Cerebellar cortex (tissue), 1 donor: ENCODE results near the gene TRAF2.
A peak's percentile ranks its signal among the peaks of the same experiment; 100 is the strongest.
"Not testable (repeated sequence)": the region's sequence is repeated elsewhere in the genome, so short reads cannot be mapped to it uniquely, and the experiment has no call there.

Source experiments
- DNase-seq: peaks from one replicate; pipeline ENCODE4 v3.0.0-alpha.2; 2015; ENCODE audit warnings: low spot score

TRAF2 gene

GRCh38 chr9:136857581-136858412 lies 28.5 kb upstream of the TRAF2 start:
- no peak for DNase-seq

DNA sequence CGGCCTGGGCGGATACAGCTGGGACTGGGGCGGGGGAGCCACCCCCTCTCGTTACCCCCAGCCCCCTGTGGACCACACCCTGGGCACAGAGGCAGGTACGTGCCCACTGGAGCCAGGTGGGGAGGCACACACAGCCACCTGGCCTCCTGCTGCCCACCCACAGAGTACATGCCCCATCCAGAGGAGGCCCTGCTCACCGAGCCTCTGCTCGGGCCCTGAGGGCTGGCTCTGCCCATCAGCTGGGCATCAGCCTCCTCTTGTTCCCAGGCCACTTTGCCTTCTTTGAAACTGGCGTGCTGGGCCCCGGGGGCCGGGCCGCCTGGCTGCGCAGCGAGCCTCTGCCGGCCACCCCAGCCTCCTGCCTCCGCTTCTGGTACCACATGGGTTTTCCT lies 27.9 kb upstream of the TRAF2 start:
- DNase-seq: no peak

DNA sequence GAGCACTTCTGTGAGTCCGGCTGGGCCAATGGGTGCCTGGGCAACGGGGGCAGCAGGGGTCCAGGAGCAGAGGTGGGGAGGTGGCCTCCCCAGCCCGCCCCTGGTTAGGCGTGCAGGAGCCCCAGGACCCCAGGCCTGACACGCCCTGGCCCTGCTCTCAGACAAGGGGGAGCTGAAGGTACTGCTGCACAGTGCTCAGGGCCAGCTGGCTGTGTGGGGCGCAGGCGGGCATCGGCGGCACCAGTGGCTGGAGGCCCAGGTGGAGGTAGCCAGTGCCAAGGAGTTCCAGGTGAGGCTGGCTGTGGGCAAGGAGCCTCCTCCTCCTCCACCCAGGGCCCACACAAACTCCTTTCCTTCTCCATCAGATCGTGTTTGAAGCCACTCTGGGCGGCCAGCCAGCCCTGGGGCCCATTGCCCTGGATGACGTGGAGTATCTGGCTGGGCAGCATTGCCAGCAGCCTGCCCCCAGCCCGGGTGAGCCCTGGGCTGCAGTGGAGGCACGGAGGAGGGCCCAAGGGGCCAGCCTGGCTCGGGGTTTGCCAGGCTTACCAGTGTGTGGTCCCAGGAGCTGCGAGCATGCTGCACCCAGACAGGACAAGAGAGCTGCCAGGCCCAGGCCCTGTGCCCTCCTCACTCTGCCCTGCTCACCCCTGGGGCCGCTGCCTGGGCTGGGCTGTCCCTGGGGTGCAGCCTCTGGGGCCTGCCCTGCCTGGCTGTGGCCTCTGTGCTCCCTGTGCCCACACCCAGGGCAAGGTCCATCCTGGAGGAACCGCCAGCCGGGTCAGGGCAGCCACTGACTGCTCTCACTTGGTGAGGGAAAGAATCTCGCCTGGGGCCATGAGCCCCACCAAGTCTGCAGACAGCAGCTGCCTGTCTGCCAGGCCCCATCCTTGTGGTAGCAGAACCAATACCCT lies 27.2 kb upstream of the TRAF2 start:
- DNase-seq: peak; percentile 72

DNA sequence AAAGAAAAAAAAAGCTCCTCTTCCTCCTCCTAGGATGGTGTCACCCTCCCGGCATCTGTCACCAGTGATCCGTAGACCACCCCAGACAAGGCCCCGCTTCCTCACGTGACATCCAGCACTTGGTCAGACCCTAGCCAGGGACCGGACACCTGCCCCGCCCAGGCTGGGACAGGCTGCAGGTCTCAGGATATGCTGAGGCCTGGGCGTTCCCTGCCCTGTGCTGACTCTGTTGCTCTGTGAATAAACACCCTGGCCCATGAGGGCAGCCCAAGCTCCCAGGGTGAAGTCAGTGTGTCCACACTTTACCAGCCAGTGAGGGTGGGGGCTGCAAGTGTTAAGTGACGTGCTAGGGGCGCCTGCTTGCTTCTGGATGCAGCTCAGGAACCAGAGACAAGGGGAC lies 25.8 kb upstream of the TRAF2 start:
- DNase-seq: no peak

- DNase-seq: no peak
Observed at GRCh38 chr9:136860933-136861873, 25.1 kb upstream of the TRAF2 start.

GRCh38 chr9:136861874-136862457 lies 24.4 kb upstream of the TRAF2 start:
- no peak for DNase-seq

DNA sequence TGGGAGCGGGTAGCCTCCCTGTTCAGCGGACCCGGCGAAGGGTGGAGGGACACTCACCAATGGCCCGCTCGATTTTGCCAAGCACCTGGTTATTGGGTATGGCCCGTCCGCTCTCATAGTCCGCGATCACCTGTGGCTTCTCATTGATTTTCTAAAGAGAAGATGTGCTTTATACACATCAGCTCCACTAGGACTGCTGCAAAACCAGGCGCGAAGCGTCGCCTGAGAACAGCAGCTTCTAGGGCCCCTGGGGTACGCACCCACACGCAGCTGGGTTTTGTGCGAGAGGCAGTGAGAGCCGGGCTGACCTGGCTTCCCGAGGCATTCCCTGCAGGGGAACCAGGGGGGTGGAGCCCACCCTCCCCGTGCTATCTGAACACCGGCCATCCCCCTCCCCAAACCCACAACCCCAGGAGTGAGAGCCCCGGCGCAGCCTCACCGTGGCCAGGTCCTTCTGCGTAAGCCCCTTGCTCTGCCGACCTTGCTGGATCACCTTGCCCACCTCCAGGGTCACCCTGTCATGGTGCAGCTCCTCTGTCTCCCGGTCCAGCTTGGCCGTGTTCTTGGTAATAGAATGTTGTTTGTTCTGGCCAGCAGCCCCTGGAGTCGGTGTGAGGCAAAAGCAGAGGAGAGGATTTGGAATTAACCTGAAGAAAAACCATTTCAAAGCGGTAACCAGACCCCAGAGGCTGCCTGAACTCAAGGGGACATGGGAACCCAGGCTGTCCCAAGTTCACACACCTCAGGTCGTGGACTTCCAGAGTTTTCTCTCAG lies 23.3 kb upstream of the TRAF2 start:
- DNase-seq: no peak

DNA sequence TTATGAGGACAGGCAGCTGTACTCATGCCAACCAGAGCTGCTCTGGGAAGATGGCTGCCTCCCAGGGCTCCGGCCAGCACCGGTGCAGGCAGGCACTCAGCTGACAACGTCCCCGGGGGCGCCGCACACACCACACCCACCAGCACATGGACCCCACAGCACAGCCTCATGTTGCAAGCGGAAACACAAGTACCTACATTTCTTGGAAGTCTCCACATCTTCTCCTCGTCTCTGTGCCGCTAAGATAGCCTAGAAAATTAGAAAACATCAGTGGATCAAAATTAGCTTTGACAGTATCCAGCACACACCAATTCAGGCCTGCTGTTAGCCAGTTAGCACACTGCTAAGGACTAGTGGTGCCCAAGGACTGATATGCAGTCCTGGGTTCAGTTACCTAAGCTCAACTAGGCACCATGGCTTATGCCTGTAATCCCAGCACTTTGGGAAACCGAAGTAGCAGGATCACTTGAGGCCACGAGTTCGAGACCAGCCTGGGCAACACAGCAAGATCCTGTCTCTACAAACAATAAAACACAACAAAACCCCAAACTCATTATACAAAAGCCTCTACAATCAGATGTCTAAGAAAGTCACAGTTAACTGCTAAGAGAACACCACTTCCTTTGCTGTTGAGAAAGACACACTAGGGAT lies 22.6 kb upstream of the TRAF2 start:
- no peak for DNase-seq

DNA sequence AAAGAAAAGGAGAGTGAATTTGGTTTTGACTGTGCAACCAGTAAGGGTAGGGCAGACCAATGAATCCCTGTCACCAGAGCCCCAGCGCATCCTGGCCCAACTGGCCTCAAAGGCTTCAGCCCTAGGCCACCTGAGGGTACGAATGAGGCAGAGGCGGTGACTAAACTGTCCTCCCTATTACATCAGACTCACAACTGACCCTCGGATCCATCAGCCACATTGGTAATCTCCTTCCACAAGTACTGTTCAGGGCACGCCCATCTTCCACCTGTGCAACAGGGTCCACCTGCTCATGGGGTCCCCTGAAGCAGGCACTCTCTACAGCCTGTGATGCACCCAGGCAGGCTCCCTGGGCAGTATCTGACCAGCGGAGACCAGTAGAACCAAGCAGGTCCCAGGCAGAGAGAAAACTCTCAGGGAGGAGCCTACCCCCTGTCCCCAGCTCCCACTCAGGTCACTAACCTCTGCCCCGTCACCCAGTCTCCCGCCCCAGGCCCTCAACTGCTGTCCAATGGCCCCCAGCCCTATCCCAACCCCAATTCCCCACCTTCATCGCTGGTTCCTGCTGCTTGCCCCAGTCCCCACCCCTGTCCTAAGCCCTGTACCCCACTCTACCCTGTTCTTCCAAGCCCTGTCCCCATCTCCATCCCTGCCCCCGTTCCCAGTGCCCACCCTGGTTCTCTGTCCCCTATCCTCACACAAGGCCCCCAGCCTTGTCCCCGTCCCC lies 21.1 kb upstream of the TRAF2 start:
- DNase-seq: no peak

GRCh38 chr9:136865768-136866103 lies 20.6 kb upstream of the TRAF2 start:
- DNase-seq: no peak

- not testable (repeated sequence) for DNase-seq
Observed at GRCh38 chr9:136866898-136867421, 19.4 kb upstream of the TRAF2 start.

GRCh38 chr9:136867480-136867879 lies 18.8 kb upstream of the TRAF2 start:
- no peak for DNase-seq

- DNase-seq: no peak
Observed at GRCh38 chr9:136867917-136868316, 18.4 kb upstream of the TRAF2 start.

- DNase-seq: peak; percentile 81
Observed at GRCh38 chr9:136868644-136869043, 17.7 kb upstream of the TRAF2 start.

DNA sequence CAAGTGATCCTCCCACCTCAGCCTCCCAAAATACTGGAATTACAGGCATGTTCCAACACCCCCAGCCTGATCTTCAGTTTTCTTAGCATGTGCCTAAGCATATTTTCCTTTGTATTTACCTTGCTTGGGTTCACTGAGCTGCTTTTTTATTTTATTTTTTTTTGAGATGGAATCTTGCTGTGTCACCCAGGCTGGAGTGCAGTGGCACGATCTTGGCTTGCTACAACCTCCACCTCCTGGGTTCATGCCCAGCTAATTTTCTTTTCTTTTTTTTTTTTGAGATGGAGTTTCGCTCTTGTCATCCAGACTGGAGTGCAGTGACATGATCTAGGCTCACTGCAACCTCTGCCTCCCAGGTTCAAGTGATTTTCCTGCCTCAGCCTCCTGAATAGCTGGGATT lies 16.7 kb upstream of the TRAF2 start:
- DNase-seq: not testable (repeated sequence)

GRCh38 chr9:136875155-136875554 lies 11.2 kb upstream of the TRAF2 start:
- no peak for DNase-seq

- DNase-seq: peak; percentile 81
Observed at GRCh38 chr9:136876476-136876875, 9.8 kb upstream of the TRAF2 start.

DNA sequence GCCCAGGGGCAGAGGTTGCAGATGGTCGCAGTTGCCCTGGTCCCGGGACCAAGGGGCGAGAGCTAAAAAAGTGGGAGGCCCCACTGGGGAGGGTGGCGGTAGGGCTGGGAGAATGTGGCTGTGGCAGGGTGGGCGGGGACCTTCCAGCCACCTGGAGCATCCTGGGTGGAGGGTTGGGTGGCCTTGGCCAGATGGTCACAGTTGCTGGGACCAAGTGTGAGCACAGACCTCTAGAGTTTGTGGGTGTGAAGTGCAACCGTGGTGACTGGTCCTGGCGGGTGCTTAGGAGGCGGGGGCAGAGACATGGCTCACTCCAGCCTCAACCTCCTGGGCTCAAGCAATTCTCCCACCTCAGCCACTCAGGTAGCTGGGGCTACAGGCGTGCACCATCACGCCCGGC lies 5.7 kb upstream of the TRAF2 start:
- DNase-seq: no peak

DNA sequence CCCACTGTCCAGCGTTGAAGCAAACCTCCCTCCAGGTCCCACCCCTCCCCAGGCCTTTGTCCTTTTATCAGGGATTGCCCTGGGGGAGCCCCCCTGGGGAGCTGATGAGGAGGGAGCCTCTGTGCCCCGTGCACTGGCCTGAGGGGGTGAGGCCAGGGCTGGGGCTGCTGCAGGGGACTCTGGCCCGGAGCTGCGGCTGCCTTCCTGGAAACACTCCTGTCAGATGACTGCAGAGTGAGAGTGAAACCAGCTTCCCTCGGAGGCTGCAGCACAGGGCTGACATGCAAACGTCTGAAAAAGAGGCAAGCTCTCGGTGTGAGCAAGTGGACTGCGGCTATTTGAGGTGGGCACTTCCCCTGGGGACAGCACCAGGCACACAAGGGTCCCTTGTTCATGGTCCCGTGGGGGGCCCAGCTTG lies 4.6 kb upstream of the TRAF2 start:
- DNase-seq: no peak
